K562 (cell line): ENCODE data around the gene PFDN2. TPM values are rescaled to one million over a fixed set of nuclear protein-coding genes. Genes with fewer than 3 reads are reported as not detected.

ENCODE experiments used
- BCLAF1 ChIP-seq, 2 experiments: fragments of 450-650 bp in 1 of 2; IDR thresholded peaks; 2 replicates each; pipeline ENCODE4 v1.6.1; 2011 to 2017; ENCODE audit warnings: low read depth in 2 of 2, antibody characterized with exemption in 1 of 2, borderline replicate concordance in 1 of 2, low read length in 1 of 2, mild to moderate bottlenecking in 1 of 2, mixed read lengths in 1 of 2; ENCODE audit not compliant: control insufficient read depth in 1 of 2
- BRD4 ChIP-seq: fragments of 200-600 bp; sonication (generic); IDR thresholded peaks from 2 replicates; pipeline ENCODE4 v1.6.1; 2017; ENCODE audit warnings: inconsistent platforms
- ELF4 ChIP-seq: fragments of 450-650 bp; formaldehyde crosslinking; IDR thresholded peaks from 2 replicates; pipeline ENCODE4 v1.4.0; 2022; ENCODE audit warnings: missing genetic modification characterization
- FOXA3 ChIP-seq, 2 experiments: fragments of 450-650 bp in 1 of 2; sonication (generic) in 1 of 2; formaldehyde crosslinking; IDR thresholded peaks in 1 of 2; conservative IDR thresholded peaks in 1 of 2; 2 replicates each; pipeline versions ENCODE4 v1.4.0 to v1.8.0; 2020 to 2022; ENCODE audit warnings: mild to moderate bottlenecking in 2 of 2, missing genetic modification reagents in 1 of 2
- FOXJ2 ChIP-seq: fragments of 200-800 bp; sonication (Bioruptor generic); IDR thresholded peaks from 2 replicates; pipeline ENCODE4 v1.6.1; 2016; ENCODE audit warnings: missing genetic modification characterization, missing compliant biosample characterization
- FOXO4 ChIP-seq: fragments of 450-650 bp; formaldehyde crosslinking; IDR thresholded peaks from 2 replicates; pipeline ENCODE4 v1.4.0; 2020; ENCODE audit warnings: mild to moderate bottlenecking, moderate library complexity
- HNRNPLL ChIP-seq: fragments of 200-400 bp; formaldehyde crosslinking; IDR thresholded peaks from 2 replicates; pipeline ENCODE4 v1.6.1; 2017; ENCODE audit warnings: low read length, low read depth, mild to moderate bottlenecking; ENCODE audit not compliant: poor library complexity, severe bottlenecking
- JUN ChIP-seq, 2 experiments: sonication (generic) in 1 of 2; formaldehyde crosslinking in 1 of 2; IDR thresholded peaks; 2 replicates each; pipeline versions ENCODE4 v1.6.1 to v1.8.0; 2012 to 2022; ENCODE audit warnings: borderline replicate concordance in 2 of 2, mild to moderate bottlenecking in 2 of 2, improper control_type of control experiment in 1 of 2, low read depth in 1 of 2, low read length in 1 of 2, missing genetic modification reagents in 1 of 2
- PHTF2 ChIP-seq: fragments of 250-450 bp; sonication (Bioruptor Pico); IDR thresholded peaks from 2 replicates; pipeline ENCODE4 v1.5.0; 2021; ENCODE audit warnings: mild to moderate bottlenecking
- POLR2A ChIP-seq: fragments of 450-650 bp; conservative IDR thresholded peaks from 2 replicates; pipeline ENCODE4 v1.6.1; 2016
- PRPF4 ChIP-seq: fragments of 200-400 bp; formaldehyde crosslinking; IDR thresholded peaks from one replicate; pipeline ENCODE4 v1.6.1; 2017; ENCODE audit warnings: low read length, low read depth, mild to moderate bottlenecking; ENCODE audit not compliant: insufficient read depth, poor library complexity, severe bottlenecking
- RBM22 ChIP-seq: fragments of 200-400 bp; formaldehyde crosslinking; IDR thresholded peaks from 2 replicates; pipeline ENCODE4 v1.6.1; 2018; ENCODE audit warnings: low read length, low read depth; ENCODE audit not compliant: poor library complexity, severe bottlenecking
- SMAD1 ChIP-seq: fragments of 150-350 bp; IDR thresholded peaks from 2 replicates; pipeline ENCODE4 v1.6.1; 2014; ENCODE audit warnings: low read length, low read depth; ENCODE audit not compliant: partially characterized antibody
- SMARCA4 ChIP-seq: fragments of 450-650 bp; IDR thresholded peaks from 2 replicates; pipeline ENCODE4 v1.6.1; 2016
- SOX6 ChIP-seq: fragments of 450-650 bp; IDR thresholded peaks from 2 replicates; pipeline ENCODE4 v1.6.1; 2014; ENCODE audit warnings: mild to moderate bottlenecking
- ZFP30 ChIP-seq: fragments of 250-450 bp; sonication (Bioruptor Pico); IDR thresholded peaks from 2 replicates; pipeline ENCODE4 v1.8.0; 2022; ENCODE audit warnings: moderate library complexity, mild to moderate bottlenecking, inconsistent platforms, borderline replicate concordance
- ZFPM2 ChIP-seq: fragments of 250-450 bp; sonication (Bioruptor Pico); IDR thresholded peaks from 2 replicates; pipeline ENCODE4 v1.5.1; 2022; ENCODE audit warnings: mild to moderate bottlenecking
- ZNF311 ChIP-seq: fragments of 250-450 bp; sonication (Bioruptor Pico); IDR thresholded peaks from 2 replicates; pipeline ENCODE4 v1.4.0; 2020; ENCODE audit warnings: mild to moderate bottlenecking, moderate library complexity
- ZNF408 ChIP-seq: fragments of 250-450 bp; sonication (Bioruptor Pico); IDR thresholded peaks from 2 replicates; pipeline ENCODE4 v1.4.0; 2020; ENCODE audit warnings: low read depth, mild to moderate bottlenecking, moderate library complexity
- polyA plus RNA-seq, 8 experiments: library from polyadenylated mRNA; depleted of rRNA in 4 of 8; stranded (reverse) in 5 of 8; unstranded in 3 of 8; fragments of >200 nt; fragmentation: Nextera tagmentation in 2 of 8; fragmentation: Illumina TruSeq in 1 of 8; extraction: Ambion mirVana in 2 of 8; extraction: Trizol in 1 of 8; gene quantifications; 2 replicates each; pipeline versions ENCODE4 v1.2.1 to v1.2.3, GENCODE V29; 2011 to 2014; ENCODE audit warnings: inconsistent platforms in 1 of 8, missing spikeins in 1 of 8
- total RNA-seq, 7 experiments: library from RNA; depleted of rRNA in 6 of 7; stranded (reverse); fragments of >200 nt in 6 of 7; fragmentation: Illumina TruSeq in 2 of 7; extraction: Trizol in 2 of 7; gene quantifications; 2 replicates each; pipeline versions ENCODE4 v1.2.1 to v1.2.3, GENCODE V29; 2011 to 2021; ENCODE audit warnings: low replicate concordance in 1 of 7
- TF ChIP-seq, protein P1 (sequence below): fragments of 450-650 bp; formaldehyde crosslinking; conservative IDR thresholded peaks from 2 replicates; pipeline ENCODE4 v1.4.0; 2022; ENCODE audit warnings: mild to moderate bottlenecking, missing genetic modification characterization
- TF ChIP-seq, protein P2 (sequence below): fragments of 450-650 bp; IDR thresholded peaks from 2 replicates; pipeline ENCODE4 v1.6.1; 2016

PFDN2 gene
- total and polyA plus RNA-seq, 9 of the 15 experiments (the other 6 are each of a cell fraction or from before 2014, with no cell fraction given): 50.2 to 361 (median 144) TPM

GRCh38 chr1:161153682-161154337, 36.0 kb upstream of the PFDN2 start, which contains the start of gene UFC1 (continued):
- TF ChIP-seq, protein P1, sequence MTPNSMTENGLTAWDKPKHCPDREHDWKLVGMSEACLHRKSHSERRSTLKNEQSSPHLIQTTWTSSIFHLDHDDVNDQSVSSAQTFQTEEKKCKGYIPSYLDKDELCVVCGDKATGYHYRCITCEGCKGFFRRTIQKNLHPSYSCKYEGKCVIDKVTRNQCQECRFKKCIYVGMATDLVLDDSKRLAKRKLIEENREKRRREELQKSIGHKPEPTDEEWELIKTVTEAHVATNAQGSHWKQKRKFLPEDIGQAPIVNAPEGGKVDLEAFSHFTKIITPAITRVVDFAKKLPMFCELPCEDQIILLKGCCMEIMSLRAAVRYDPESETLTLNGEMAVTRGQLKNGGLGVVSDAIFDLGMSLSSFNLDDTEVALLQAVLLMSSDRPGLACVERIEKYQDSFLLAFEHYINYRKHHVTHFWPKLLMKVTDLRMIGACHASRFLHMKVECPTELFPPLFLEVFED (CRISPR knock-in tag): no peak
- TF ChIP-seq SMARCA4 (0 out of 2 replicates have a peak, but pooled peaks have one; percentile 16), PHTF2 (CRISPR knock-in tag) (0 out of 2 replicates have a peak, but pooled peaks have one; percentile 29), SMAD1 (peak; percentile 86), HNRNPLL (no peak), ZFPM2 (CRISPR knock-in tag) (no peak), FOXJ2 (tag) (peak; percentile 81), ZNF311 (CRISPR knock-in tag) (no peak), JUN (IDR thresholded peaks at IDR 0.05; ENCODE audit: borderline replicate concordance, low read depth, low read length) (no peak), JUN (CRISPR knock-in tag; IDR thresholded peaks at IDR 0.05; ENCODE audit: borderline replicate concordance) (peak; percentile 76; the same call in 1 of the 2 replicates), ELF4 (peak; percentile 87), SOX6 (no peak; the same call in 1 of the 2 replicates), BCLAF1 (IDR thresholded peaks at IDR 0.05; ENCODE audit: borderline replicate concordance in 1 of 2, control insufficient read depth in 1 of 2, low read depth in 2 of 2, low read length in 1 of 2) (peak in 1 of 2 experiments; percentile 91; a peak in 2 of 4 replicates), FOXO4 (CRISPR knock-in tag) (no peak), RBM22 (no peak), ZNF408 (CRISPR knock-in tag) (no peak), FOXA3 (CRISPR knock-in tag; conservative IDR thresholded peaks at IDR 0.05 in 1 of 2, IDR thresholded peaks at IDR 0.05 in 1 of 2) (peak in 1 of 2 experiments; percentile 65; a peak in 1 of 4 replicates), BRD4 (peak; percentile 87), POLR2A (peak; percentile 94), PRPF4 (no peak), ZFP30 (CRISPR knock-in tag) (no peak)
- TF ChIP-seq, protein P2, sequence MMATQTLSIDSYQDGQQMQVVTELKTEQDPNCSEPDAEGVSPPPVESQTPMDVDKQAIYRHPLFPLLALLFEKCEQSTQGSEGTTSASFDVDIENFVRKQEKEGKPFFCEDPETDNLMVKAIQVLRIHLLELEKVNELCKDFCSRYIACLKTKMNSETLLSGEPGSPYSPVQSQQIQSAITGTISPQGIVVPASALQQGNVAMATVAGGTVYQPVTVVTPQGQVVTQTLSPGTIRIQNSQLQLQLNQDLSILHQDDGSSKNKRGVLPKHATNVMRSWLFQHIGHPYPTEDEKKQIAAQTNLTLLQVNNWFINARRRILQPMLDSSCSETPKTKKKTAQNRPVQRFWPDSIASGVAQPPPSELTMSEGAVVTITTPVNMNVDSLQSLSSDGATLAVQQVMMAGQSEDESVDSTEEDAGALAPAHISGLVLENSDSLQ: peak; percentile 34; the same call in 1 of the 2 replicates
